ENCODE data around the gene ZNF718. TPM values are rescaled to one million over a fixed set of nuclear protein-coding genes. Genes with fewer than 3 reads are reported as not detected.

Gene ZNF718
- 1.6 and 2.3 TPM in 2 replicates for total RNA-seq (2014; rRNA removed; shearing (Covaris generic))

DNA sequence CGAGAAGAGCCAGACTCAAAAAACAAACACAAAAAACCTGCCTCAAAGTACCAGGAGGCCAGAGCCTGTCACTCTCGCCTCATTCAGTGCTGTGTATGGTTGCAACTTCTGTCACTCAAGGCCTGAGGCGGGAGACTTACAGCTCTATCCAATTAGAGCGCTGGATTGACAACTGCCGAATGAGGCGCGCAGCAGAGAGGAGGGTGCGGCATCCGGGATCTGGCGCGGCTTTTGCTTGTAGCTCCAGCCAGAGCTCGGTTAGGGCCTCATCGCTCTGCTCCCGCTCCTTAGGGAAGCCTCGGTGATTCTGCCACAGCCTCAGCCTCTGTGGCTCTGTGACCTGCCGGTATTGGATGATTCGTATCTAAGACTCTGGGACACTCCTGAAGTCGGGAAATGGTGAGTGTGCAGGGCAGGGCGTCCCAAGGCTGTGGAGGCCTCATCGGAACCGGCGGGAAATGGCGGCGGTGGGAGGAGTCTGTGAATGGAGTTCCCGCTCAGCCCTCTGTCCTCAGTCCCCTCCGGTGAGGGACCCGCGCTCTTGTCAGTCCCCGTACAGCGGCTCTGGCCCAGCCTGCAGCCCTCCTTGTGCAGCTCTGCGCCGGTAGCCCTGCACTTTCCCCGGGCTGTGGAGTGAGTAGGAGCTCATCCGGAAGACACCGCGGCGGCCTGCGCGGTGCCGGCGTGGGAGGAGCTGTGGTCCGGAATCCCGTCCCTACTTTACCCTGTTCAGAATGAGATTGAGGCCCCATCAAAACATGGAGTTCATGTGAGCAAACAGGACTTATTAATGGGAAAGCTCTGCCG lies at the start of gene ZNF718:
ZNF718 (plus strand) TSS at position 227 of the 807 bp plus-strand sequence; CDS start at position 397, 170 bp downstream.

Other genes starting within 250 kb of the ZNF718 start
- 35.2 and 46.1 TPM in 2 replicates for gene ZNF595, start 71.2 kb upstream of the ZNF718 start, total RNA-seq (2014; rRNA removed; shearing (Covaris generic))
- 0.30 and 0.48 TPM in 2 replicates for gene ZNF732, start 181.0 kb downstream of the ZNF718 start, total RNA-seq (2014; rRNA removed; shearing (Covaris generic))
- 7.4 and 9.1 TPM in 2 replicates for gene ZNF141, start 213.3 kb downstream of the ZNF718 start, total RNA-seq (2014; rRNA removed; shearing (Covaris generic))